ENCODE data around the gene AGT.

DNA sequence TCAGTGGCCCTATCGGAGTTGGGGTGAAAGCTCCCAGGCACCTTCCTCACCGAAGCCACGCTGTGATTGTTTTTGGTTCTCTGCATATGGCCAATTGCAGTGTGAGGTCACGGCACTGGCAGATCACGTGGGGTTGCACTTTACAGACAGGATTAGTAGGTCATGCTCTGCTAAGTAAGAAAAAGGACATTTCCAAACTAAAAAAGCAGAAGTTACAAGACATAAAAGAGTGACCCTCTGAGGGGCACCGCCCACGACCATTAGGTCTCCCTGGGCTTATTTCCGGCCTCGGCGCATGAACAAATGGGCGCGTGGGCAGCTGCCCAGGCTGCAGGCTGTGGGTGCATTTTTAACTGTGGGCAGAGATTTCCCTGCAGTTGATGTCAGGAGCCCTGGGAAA, 35.2 kb upstream of the AGT start:
- TF ChIP-seq CTCF (IDR thresholded peaks at IDR 0.05; ENCODE audit: low read length) (no peak), EZH2 (IDR thresholded peaks at IDR 0.05; ENCODE audit: borderline replicate concordance, low read length) (no peak)
